Panc1 (cell line): ENCODE results near the gene KLHL30. TPM values are rescaled to one million over a fixed set of nuclear protein-coding genes. Genes with fewer than 3 reads are reported as not detected.

Experiments used
- ATAC-seq: fragments of 200-7000 bp; cut with Tn5 transposase; 2 replicates; pipeline ENCODE4 v1.9.1; 2020; ENCODE audit warnings: mild to moderate bottlenecking, moderate library complexity
- BruUV-seq: library from RNA; stranded (reverse); fragments of 400-500 nt; replicated peaks from 2 replicates; lab custom pipeline; 2021; lab: Mats Ljungman, UMichigan
- CTCF ChIA-PET: fragments of 300-600 bp; sonication (Branson Sonifier 250); formaldehyde crosslinking; loops from one replicate; lab custom pipeline; 2022; ENCODE audit warnings: antibody characterized with exemption; lab: Charles Lee
- POLR2A ChIA-PET: fragments of 300-600 bp; sonication (Branson Sonifier 250); formaldehyde crosslinking; loops from one replicate; lab custom pipeline; 2022; ENCODE audit warnings: antibody characterized with exemption; lab: Charles Lee
- DNase-seq: peaks from one replicate; pipeline ENCODE4 v3.0.0-alpha.2; 2010; ENCODE audit warnings: low read depth, low spot score
- H3K27ac ChIP-seq: 2 replicates; pipeline ENCODE4 v1.5.1; 2011; ENCODE audit warnings: mild to moderate bottlenecking, low read length, inconsistent platforms
- H3K27me3 ChIP-seq: fragments of 200-500 bp; sonication (Bioruptor generic); 2 replicates; pipeline ENCODE4 v1.6.0; 2014; ENCODE audit warnings: low read length, inconsistent platforms; ENCODE audit not compliant: control insufficient read depth, insufficient read depth
- H3K36me3 ChIP-seq: fragments of 200-500 bp; sonication (Bioruptor generic); 2 replicates; pipeline ENCODE4 v1.5.1; 2014; ENCODE audit warnings: inconsistent platforms, mild to moderate bottlenecking, low read length, moderate library complexity; ENCODE audit not compliant: control insufficient read depth, insufficient read depth
- H3K4me1 ChIP-seq: 2 replicates; pipeline ENCODE4 v1.5.1; 2011; ENCODE audit warnings: inconsistent platforms, mild to moderate bottlenecking, low read length, moderate library complexity; ENCODE audit not compliant: control insufficient read depth, insufficient read depth
- H3K4me3 ChIP-seq, 2 experiments: 2 replicates each; pipeline ENCODE4 v1.5.1; 2011 to 2012; ENCODE audit warnings: low read depth in 2 of 2, low read length in 2 of 2, mild to moderate bottlenecking in 2 of 2, inconsistent platforms in 1 of 2, moderate library complexity in 1 of 2
- H3K9me3 ChIP-seq: fragments of 200-500 bp; sonication (Bioruptor generic); 2 replicates; pipeline ENCODE4 v1.5.1; 2014; ENCODE audit warnings: low read depth, mild to moderate bottlenecking, inconsistent platforms, low read length, moderate library complexity; ENCODE audit not compliant: control insufficient read depth, insufficient read depth
- POLR2AphosphoS5 ChIP-seq: IDR thresholded peaks from 2 replicates; pipeline ENCODE4 v1.6.1; 2012; ENCODE audit warnings: mild to moderate bottlenecking, low read depth, low read length, moderate library complexity
- SIN3A ChIP-seq: IDR thresholded peaks from 2 replicates; pipeline ENCODE4 v1.6.1; 2012; ENCODE audit warnings: low read depth, mild to moderate bottlenecking, low read length, moderate library complexity, borderline replicate concordance; ENCODE audit not compliant: insufficient read depth
- TCF7L2 ChIP-seq: IDR thresholded peaks from 2 replicates; pipeline ENCODE4 v1.6.1; 2011; ENCODE audit warnings: mild to moderate bottlenecking, low read depth, low read length, inconsistent platforms
- in situ Hi-C: cut with HindIII; loops from 2 replicates; pipeline ENCODE4 v1.10.0; 2016; ENCODE audit warnings: low sequenced_read_pairs, low pct_unique_long_range_greater_than_20kb
- intact Hi-C: fragments of 100-400 bp; cut with micrococcal nuclease; formaldehyde crosslinking; loops from one replicate; pipeline ENCODE4 v1.10.0; 2022; ENCODE audit not compliant: unreplicated experiment
- total RNA-seq: library from RNA; stranded (reverse); gene quantifications from one replicate; pipeline ENCODE4 v1.2.1, GENCODE V29; 2021; ENCODE audit not compliant: unreplicated experiment
- TF ChIP-seq, protein P1 (sequence below): fragments of 450-650 bp; IDR thresholded peaks from 2 replicates; pipeline ENCODE4 v1.5.1; 2017; ENCODE audit warnings: mild to moderate bottlenecking
- TF ChIP-seq, protein P2 (sequence below), 2 experiments: IDR thresholded peaks; 2 replicates each; pipeline ENCODE4 v1.6.1; 2011 to 2012; ENCODE audit warnings: low read depth in 2 of 2, control low read depth in 1 of 2, low read length in 1 of 2, mild to moderate bottlenecking in 1 of 2, moderate library complexity in 1 of 2; ENCODE audit not compliant: insufficient read depth in 1 of 2

KLHL30 gene
- total RNA-seq, 1 experiment from 2014 or later = 0.26 TPM

DNA sequence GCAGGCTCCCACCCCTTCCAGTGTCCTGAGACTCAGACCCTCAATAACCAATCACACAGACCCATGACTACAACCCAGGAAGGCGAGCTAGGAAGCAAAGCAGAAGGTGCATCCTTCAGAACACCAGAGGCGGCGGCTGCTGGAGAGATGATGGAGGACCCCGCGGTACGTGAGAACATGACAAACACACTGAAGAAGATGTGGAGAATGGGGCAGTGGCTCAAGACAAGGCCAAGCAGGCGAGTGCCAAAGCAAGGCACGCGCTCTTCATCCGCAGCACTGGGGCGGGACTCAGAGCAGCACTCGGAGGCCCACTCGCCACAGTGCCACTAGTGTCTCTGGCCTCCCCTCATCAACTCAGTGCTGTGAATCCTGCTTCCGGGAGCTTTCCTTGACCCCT, 34.0 kb downstream of the KLHL30 start:
- peaks cover 6% of the 10 kb centered on the region for H3K36me3 ChIP-seq
- in situ Hi-C loops (no loop called here), intact Hi-C loops (no loop called here)
- TF ChIP-seq POLR2AphosphoS5 (no peak), TCF7L2 (no peak), SIN3A (no peak)
- TF ChIP-seq, protein P1, sequence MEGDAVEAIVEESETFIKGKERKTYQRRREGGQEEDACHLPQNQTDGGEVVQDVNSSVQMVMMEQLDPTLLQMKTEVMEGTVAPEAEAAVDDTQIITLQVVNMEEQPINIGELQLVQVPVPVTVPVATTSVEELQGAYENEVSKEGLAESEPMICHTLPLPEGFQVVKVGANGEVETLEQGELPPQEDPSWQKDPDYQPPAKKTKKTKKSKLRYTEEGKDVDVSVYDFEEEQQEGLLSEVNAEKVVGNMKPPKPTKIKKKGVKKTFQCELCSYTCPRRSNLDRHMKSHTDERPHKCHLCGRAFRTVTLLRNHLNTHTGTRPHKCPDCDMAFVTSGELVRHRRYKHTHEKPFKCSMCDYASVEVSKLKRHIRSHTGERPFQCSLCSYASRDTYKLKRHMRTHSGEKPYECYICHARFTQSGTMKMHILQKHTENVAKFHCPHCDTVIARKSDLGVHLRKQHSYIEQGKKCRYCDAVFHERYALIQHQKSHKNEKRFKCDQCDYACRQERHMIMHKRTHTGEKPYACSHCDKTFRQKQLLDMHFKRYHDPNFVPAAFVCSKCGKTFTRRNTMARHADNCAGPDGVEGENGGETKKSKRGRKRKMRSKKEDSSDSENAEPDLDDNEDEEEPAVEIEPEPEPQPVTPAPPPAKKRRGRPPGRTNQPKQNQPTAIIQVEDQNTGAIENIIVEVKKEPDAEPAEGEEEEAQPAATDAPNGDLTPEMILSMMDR = no peak
- TF ChIP-seq, protein P2, sequence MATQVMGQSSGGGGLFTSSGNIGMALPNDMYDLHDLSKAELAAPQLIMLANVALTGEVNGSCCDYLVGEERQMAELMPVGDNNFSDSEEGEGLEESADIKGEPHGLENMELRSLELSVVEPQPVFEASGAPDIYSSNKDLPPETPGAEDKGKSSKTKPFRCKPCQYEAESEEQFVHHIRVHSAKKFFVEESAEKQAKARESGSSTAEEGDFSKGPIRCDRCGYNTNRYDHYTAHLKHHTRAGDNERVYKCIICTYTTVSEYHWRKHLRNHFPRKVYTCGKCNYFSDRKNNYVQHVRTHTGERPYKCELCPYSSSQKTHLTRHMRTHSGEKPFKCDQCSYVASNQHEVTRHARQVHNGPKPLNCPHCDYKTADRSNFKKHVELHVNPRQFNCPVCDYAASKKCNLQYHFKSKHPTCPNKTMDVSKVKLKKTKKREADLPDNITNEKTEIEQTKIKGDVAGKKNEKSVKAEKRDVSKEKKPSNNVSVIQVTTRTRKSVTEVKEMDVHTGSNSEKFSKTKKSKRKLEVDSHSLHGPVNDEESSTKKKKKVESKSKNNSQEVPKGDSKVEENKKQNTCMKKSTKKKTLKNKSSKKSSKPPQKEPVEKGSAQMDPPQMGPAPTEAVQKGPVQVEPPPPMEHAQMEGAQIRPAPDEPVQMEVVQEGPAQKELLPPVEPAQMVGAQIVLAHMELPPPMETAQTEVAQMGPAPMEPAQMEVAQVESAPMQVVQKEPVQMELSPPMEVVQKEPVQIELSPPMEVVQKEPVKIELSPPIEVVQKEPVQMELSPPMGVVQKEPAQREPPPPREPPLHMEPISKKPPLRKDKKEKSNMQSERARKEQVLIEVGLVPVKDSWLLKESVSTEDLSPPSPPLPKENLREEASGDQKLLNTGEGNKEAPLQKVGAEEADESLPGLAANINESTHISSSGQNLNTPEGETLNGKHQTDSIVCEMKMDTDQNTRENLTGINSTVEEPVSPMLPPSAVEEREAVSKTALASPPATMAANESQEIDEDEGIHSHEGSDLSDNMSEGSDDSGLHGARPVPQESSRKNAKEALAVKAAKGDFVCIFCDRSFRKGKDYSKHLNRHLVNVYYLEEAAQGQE (IDR thresholded peaks at IDR 0.05; ENCODE audit: insufficient read depth in 1 of 2, low read depth in 2 of 2, low read length in 1 of 2) = no peak
- ATAC-seq (no peak), DNase-seq (no peak)
- no peak overlapping the region for H3K27ac ChIP-seq
- POLR2A ChIA-PET = interaction anchor here (0.5 kb wide), 1 partner anchor 30 kb away, joined by 7 read pairs; no protein-coding TSS in a partner anchor
- CTCF ChIA-PET = no interaction called here
- H3K9me3 ChIP-seq = no peaks in the 10 kb centered on the region
- H3K27me3 ChIP-seq = no peaks in the 10 kb centered on the region
- H3K4me3 ChIP-seq = no peak overlapping the region
- H3K4me1 ChIP-seq = peaks cover 7% of the 10 kb centered on the region; the same call in 1 of the 2 replicates
- no TSS peak for BruUV-seq

DNA sequence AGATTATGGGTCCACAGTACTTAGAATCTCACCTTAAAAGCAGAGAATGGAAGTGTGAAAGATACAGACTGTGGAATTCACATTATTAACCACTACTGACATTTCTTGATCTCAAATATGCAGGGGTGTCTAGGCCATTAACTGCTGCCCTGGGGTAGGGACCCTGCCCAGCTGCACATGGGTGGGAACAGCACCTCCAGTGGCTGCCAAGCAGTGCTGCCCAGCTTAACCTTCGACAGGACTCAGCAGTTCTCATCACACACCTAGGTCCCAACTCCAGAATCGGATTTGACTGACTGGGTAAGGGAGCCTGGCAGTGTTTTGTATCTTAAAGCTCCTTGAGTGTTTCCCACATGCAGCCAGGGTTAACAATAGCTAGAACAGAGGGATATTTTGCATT, 35.2 kb downstream of the KLHL30 start:
- H3K27me3 ChIP-seq = no peaks in the 10 kb centered on the region
- in situ Hi-C loops = no loop called here
- no peaks in the 10 kb centered on the region for H3K9me3 ChIP-seq
- BruUV-seq = no TSS peak
- POLR2A ChIA-PET = no interaction called here
- intact Hi-C loops = no loop called here
- ATAC-seq = no peak
- no peak overlapping the region for H3K4me3 ChIP-seq
- TF ChIP-seq SIN3A = no peak
- no peak for TF ChIP-seq POLR2AphosphoS5
- TF ChIP-seq TCF7L2 = no peak
- TF ChIP-seq, protein P1 = no peak
- TF ChIP-seq, protein P2 (IDR thresholded peaks at IDR 0.05; ENCODE audit: insufficient read depth in 1 of 2, low read depth in 2 of 2, low read length in 1 of 2) = no peak
- CTCF ChIA-PET = no interaction called here
- peaks cover 7% of the 10 kb centered on the region; the same call in 1 of the 2 replicates for H3K4me1 ChIP-seq
- peaks cover 6% of the 10 kb centered on the region for H3K36me3 ChIP-seq
- no peak overlapping the region for H3K27ac ChIP-seq
- no peak for DNase-seq
